MCF 10A (cell line): Measurements from ENCODE around the gene SNX22. TPM values are rescaled to one million over a fixed set of nuclear protein-coding genes. Genes with fewer than 3 reads are reported as not detected.

Experiments used
- BruUV-seq: library from RNA; stranded (reverse); fragments of 400-500 nt; replicated peaks from 2 replicates; lab custom pipeline; 2021; lab: Mats Ljungman, UMichigan
- CTCF ChIA-PET: fragments of 300-600 bp; sonication (Branson Sonifier 250); formaldehyde crosslinking; extraction: SDS; loops from one replicate; lab custom pipeline; 2021; ENCODE audit warnings: antibody characterized with exemption, inconsistent platforms; lab: Yijun Ruan, JAX
- POLR2A ChIA-PET: fragments of 300-600, 350-650 bp; sonication (Branson Sonifier 250); formaldehyde crosslinking; extraction: SDS; loops from one replicate; lab custom pipeline; 2020; ENCODE audit warnings: antibody characterized with exemption, inconsistent platforms; lab: Yijun Ruan, JAX
- DNase-seq: peaks from one replicate; pipeline ENCODE4 v3.0.0-alpha.2; 2018; ENCODE audit not compliant: unreplicated experiment
- H3K27ac Mint-ChIP-seq: one replicate; pipeline ENCODE4 v1.8.0; 2022; ENCODE audit warnings: mild to moderate bottlenecking, low read depth, mixed read lengths; ENCODE audit not compliant: unreplicated experiment
- H3K27me3 Mint-ChIP-seq: one replicate; pipeline ENCODE4 v1.8.0; 2022; ENCODE audit warnings: mixed read lengths; ENCODE audit not compliant: insufficient read depth, unreplicated experiment
- H3K36me3 Mint-ChIP-seq: one replicate; pipeline ENCODE4 v1.8.0; 2022; ENCODE audit warnings: mild to moderate bottlenecking, moderate library complexity, mixed read lengths; ENCODE audit not compliant: insufficient read depth, unreplicated experiment
- H3K4me1 Mint-ChIP-seq: one replicate; pipeline ENCODE4 v1.8.0; 2022; ENCODE audit warnings: mixed read lengths; ENCODE audit not compliant: insufficient read depth, unreplicated experiment
- H3K4me3 Mint-ChIP-seq: one replicate; pipeline ENCODE4 v1.8.0; 2022; ENCODE audit warnings: mild to moderate bottlenecking, moderate library complexity, mixed read lengths; ENCODE audit not compliant: unreplicated experiment
- H3K9me3 Mint-ChIP-seq: one replicate; pipeline ENCODE4 v1.8.0; 2022; ENCODE audit warnings: mixed read lengths; ENCODE audit not compliant: unreplicated experiment
- CTCF ChIP-seq: fragments of 200-600 bp; IDR thresholded peaks from one replicate; pipeline ENCODE4 v1.8.0; 2022; ENCODE audit warnings: antibody characterized with exemption, mild to moderate bottlenecking; ENCODE audit not compliant: unreplicated experiment
- intact Hi-C: fragments of 100-400 bp; cut with micrococcal nuclease; formaldehyde crosslinking; loops from 2 replicates; pipeline ENCODE4 v1.14.1; 2022
- total RNA-seq: library from RNA; stranded (reverse); gene quantifications from 2 replicates; pipeline ENCODE4 v1.2.3, GENCODE V29; 2022

Gene SNX22
- total RNA-seq, 1 experiment from 2014 or later, result 0.16 TPM

- H3K4me1 Mint-ChIP-seq, result no peaks in the 10 kb centered on the region
- H3K4me3 Mint-ChIP-seq, result no peak overlapping the region
- CTCF ChIA-PET, result interaction anchor here (2.1 kb wide), 1 partner anchor 15 kb away, joined by 8 read pairs; no protein-coding TSS in a partner anchor
- peaks cover 73% of the 10 kb centered on the region for H3K36me3 Mint-ChIP-seq
- H3K9me3 Mint-ChIP-seq, result no peaks in the 10 kb centered on the region
- no peaks in the 10 kb centered on the region for H3K27me3 Mint-ChIP-seq
- intact Hi-C loops, result no loop called here
- no peak for DNase-seq
- no peak for TF ChIP-seq CTCF
- H3K27ac Mint-ChIP-seq, result no peak overlapping the region
- no TSS peak for BruUV-seq
- POLR2A ChIA-PET, result interaction anchor here (1.4 kb wide), 1 partner anchor 10 kb away, joined by 3 read pairs; no protein-coding TSS in a partner anchor
Measured at GRCh38 chr15:64138331-64138941, 13.1 kb upstream of the SNX22 start.

GRCh38 chr15:64141798-64142512 lies 9.6 kb upstream of the SNX22 start:
- TF ChIP-seq CTCF, result no peak
- no peak overlapping the region for H3K27ac Mint-ChIP-seq
- H3K9me3 Mint-ChIP-seq, result no peaks in the 10 kb centered on the region
- intact Hi-C loops, result no loop called here
- ChIA-PET CTCF (interaction anchor here (1.1 kb wide), 1 partner anchor 12 kb away, joined by 5 read pairs; no protein-coding TSS in a partner anchor), POLR2A (interaction anchor here (0.7 kb wide), 1 partner anchor 71 kb away, joined by 3 read pairs; no protein-coding TSS in a partner anchor)
- H3K27me3 Mint-ChIP-seq, result no peaks in the 10 kb centered on the region
- H3K4me1 Mint-ChIP-seq, result no peaks in the 10 kb centered on the region
- DNase-seq, result no peak
- peaks cover 55% of the 10 kb centered on the region for H3K36me3 Mint-ChIP-seq
- no TSS peak for BruUV-seq
- H3K4me3 Mint-ChIP-seq, result no peak overlapping the region

GRCh38 chr15:64143276-64143675 lies 8.3 kb upstream of the SNX22 start:
- BruUV-seq, result no TSS peak
- no peaks in the 10 kb centered on the region for H3K9me3 Mint-ChIP-seq
- no peak overlapping the region for H3K4me3 Mint-ChIP-seq
- no peaks in the 10 kb centered on the region for H3K4me1 Mint-ChIP-seq
- H3K27me3 Mint-ChIP-seq, result no peaks in the 10 kb centered on the region
- no peak overlapping the region for H3K27ac Mint-ChIP-seq
- ChIA-PET POLR2A (interaction anchor here (1.7 kb wide), 1 partner anchor 10 kb away, joined by 7 read pairs; no protein-coding TSS in a partner anchor), CTCF (interaction anchor here (2.5 kb wide), 1 partner anchor 11 kb away, joined by 21 read pairs; no protein-coding TSS in a partner anchor)
- intact Hi-C loops, result no loop called here
- peaks cover 46% of the 10 kb centered on the region for H3K36me3 Mint-ChIP-seq
- no peak for TF ChIP-seq CTCF
- no peak for DNase-seq

- H3K4me3 Mint-ChIP-seq, result no peak overlapping the region
- H3K36me3 Mint-ChIP-seq, result peaks cover 45% of the 10 kb centered on the region
- H3K9me3 Mint-ChIP-seq, result no peaks in the 10 kb centered on the region
- H3K27ac Mint-ChIP-seq, result peak overlapping the region; percentile 39
- ChIA-PET CTCF (interaction anchor here (1.2 to 2.5 kb wide), 3 partner anchors 10 to 38 kb away, joined by 3 to 21 read pairs (median 8); no protein-coding TSS in a partner anchor), POLR2A (interaction anchor here (1.1 to 1.7 kb wide), 2 partner anchors 9 to 19 kb away, joined by 3 to 7 read pairs; partner anchors contain the start of gene PPIB)
- no peak for TF ChIP-seq CTCF
- no peaks in the 10 kb centered on the region for H3K4me1 Mint-ChIP-seq
- no peak for DNase-seq
- no peaks in the 10 kb centered on the region for H3K27me3 Mint-ChIP-seq
- intact Hi-C loops, result no loop called here
- no TSS peak for BruUV-seq
Measured at GRCh38 chr15:64144192-64144564, 7.4 kb upstream of the SNX22 start.
